Stimulated activated CD8-positive, alpha-beta memory T cell treated with anti-CD3 and anti-CD28 coated beads, Interleukin-12 subunit alpha, Interleukin-12 subunit beta, amount 100 ng/mL, for 24 hours (primary cell): ENCODE measurements around the gene NHP2.
"Not testable (repeated sequence)": the region's sequence is repeated elsewhere in the genome, so short reads cannot be mapped to it uniquely, and the experiment has no call there.

Experiments used
- DNase-seq: peaks from one replicate; pipeline ENCODE4 v3.0.0-alpha.2; 2020; ENCODE audit errors: extremely low read depth

Gene NHP2

DNA sequence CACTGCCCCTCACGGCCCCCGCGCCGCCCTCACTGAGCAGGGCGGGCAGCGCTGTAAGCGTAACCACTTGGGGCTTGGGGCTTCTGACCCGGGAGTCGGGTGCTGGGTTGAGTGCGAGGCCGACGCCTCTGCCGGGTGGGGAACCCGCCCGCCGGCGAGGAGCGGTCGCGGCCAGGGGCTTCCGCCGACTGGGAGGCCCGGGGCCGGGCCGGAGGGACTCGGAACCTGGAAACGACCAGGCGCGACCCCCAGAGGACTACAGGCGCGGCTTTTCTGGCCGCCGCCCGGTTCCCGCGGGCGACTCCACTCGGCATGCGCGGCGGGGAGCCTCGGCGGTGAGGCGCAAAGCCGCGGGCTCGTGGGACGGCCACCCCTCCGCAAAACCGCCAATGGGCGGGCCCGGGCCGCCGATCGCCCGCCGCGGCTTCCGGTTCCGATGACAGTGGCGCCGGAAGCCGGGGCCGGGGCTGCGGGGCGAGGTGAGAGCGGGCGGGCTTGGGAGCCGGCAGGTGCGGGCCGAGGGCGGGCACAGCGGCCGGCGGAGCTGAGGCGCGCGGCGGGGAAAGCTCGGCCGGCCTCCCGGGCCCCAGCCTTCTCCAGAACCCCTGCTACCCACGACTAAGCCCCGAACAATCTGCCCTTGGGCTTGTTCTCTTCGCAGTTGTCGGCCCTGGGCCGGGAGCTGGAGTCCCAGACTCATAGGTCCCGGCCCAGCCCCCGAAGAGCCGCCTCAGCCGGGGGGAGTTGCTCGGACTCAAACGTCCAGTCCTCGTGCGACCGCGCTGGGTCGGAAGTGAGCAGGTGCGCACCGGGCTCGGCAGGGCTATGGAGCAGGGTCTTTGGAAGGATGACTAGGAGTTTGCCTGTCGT, 22.9 kb downstream of the NHP2 start, which contains the start of gene RMND5B:
Gene RMND5B, plus strand, starts transcription at position 439 of the 870 bp plus-strand sequence. CDS start 7,106 bp downstream, outside the sequence.
- DNase-seq, result peak; percentile 64

- not testable (repeated sequence) for DNase-seq
These were observed 23.5 kb downstream of the NHP2 start for GRCh38 chr5:178130234-178130575.

DNA sequence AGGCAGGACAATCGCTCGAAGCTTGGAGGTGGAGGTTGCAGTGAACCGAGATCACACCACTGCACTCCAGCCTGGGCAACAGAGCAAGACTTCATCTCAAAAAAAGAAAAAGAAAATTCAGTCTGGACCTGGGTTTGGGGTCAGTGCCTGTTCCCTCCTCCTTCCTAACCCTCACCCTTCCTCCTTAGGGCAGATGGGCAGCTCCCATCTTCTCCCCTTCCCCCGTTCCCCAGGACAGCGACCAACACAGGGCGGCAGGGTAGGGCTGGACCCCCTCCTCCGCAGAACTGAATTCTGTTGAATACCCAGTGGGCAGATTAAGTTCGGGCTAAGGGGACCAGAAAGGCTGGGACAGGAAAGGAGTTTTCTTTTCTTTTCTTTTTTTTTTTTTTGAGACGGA, 24.4 kb downstream of the NHP2 start:
- DNase-seq, result no peak

DNA sequence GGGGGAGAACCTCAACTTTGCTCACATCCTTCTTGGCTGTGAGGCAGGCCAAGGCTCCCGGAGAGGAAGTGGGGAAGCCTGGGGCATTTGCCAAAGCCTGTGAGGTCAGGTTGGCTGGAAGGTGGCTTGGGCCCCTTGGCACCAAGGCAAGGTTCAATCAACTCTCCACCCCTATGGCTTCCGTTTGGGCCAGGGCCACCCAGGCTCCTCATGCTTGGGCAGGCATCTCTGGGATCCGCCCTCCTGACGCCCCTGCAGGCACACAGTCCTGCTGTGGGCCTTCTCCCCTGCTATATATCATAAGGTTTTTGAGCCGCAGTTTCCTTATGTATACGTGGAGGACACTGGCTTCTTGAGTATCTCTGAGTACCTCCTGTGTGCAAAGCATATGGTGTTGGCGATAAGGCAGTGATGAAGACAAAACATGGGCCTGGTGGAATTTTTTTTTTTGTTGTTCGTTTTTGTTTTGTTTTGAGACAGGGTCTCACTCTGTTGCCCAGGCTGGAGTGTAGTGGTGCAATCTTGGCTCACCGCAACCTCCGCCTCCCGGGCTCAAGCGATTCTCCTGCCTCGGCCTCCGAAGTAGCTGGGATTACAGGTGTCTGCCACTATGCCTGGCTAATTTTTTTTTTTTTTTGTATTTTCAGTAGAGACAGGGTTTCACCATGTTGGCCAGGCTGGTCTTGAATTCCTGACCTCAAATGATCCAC, 26.2 kb downstream of the NHP2 start:
- not testable (repeated sequence) for DNase-seq

DNA sequence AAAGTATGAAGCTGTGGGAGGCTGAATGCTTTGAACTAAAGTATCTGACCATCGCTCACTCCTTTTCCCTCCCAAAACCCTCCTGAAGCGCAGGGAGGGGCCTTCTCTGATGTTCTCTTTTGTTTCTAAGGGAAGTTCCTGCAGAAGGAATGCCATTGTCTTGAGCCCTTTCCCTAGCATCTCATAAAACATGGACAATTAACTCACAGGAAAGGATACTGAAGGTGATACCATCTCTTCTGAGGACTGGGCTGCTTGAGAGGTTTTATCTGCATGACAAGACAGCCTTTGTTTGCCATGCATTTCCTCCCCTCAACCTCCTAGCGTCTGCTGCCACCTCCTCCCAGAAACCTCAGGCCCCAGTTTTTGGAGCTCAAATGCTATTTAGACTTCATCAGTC, 27.1 kb downstream of the NHP2 start:
- DNase-seq, result no peak

- no peak for DNase-seq
These were observed 28.3 kb downstream of the NHP2 start for GRCh38 chr5:178125253-178125906.

DNA sequence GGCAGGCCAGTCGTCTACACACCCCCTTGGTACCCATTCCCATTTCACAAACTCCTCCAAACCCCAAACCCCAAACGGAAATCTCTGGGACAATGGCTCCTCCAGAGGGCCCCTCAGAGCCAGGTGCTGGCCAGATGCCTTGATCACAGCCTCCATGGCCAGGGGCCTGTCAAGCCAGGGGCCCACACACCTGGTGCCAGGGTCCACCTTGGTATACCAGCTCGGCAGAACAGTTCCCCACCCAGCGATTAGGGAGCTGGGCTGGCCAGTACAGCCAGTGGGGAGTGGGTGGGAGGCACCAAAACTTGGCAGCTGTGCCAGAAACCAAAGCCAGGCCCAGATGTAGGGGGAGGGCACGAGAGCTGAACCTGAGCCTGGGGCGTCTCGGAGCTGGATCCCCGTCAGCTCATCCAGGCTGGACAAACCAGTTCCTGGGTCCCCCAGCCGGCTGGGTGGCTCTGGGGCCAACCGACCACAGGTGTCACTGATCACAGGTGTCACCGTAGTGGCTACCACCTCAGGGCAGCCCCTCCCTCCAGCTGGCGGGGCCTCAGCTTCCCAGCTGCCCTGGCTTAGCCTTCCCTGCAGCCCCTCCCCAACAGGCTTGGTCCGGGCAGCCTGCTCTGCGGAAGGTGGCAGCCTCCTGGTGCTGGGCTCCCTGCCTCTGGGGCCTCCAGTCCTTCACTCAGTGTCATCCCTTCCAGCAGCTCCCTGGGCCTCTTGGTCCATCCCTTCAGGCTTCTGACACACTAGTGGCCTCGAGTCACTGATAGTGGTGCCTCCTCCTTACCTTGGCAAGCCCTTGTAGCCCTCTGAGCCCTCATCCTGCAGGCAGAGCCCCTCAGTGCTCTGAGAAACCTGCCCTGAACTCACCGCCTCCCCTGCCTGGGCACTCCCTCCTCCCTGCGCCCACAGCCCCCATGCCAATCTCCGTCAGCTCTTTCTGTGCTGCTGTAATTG, 29.4 kb downstream of the NHP2 start:
- no peak for DNase-seq

- DNase-seq, result no peak
These were observed 30.4 kb downstream of the NHP2 start for GRCh38 chr5:178123094-178123965.

GRCh38 chr5:178122346-178122745, 31.3 kb downstream of the NHP2 start:
- DNase-seq, result no peak

- DNase-seq, result no peak
These were observed 32.1 kb downstream of the NHP2 start for GRCh38 chr5:178121391-178122276.

DNA sequence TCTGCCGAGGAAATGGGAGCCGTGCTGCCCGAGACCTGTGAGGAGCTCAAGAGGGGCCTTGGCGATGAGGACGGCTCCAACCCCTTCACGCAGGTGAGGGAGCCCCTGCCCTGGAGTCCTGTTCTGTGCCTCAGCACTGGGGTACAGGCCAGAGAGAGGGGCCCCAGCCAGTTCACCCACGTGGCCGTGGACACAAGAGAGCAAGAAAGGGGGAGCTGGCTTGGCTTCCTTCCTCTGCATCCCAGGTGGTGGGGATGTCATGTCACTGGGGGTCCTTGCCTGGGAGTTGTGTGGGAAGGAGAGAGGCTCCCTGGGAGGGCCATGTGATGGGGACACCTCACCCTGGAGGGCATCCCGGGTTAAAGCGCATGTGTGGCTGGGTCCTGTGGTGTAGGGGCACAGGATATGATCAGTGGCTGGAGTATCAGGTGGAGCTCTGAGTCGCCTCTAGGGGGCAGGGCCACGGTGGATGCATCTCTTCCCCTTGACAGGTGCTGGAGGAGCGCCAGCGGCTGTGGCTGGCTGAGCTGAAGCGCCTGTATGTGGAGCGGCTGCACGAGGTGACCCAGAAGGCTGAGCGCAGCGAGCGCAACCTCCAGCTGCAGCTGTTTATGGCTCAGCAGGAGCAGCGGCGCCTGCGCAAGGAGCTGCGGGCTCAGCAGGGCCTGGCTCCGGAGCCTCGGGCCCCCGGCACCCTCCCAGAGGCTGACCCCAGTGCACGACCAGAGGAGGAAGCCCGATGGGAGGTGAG, 32.9 kb downstream of the NHP2 start:
- peak; percentile 47 for DNase-seq

GRCh38 chr5:178119915-178120606, 33.6 kb downstream of the NHP2 start:
- DNase-seq, result no peak

- no peak for DNase-seq
These were observed 35.6 kb downstream of the NHP2 start for GRCh38 chr5:178117923-178118701.

DNA sequence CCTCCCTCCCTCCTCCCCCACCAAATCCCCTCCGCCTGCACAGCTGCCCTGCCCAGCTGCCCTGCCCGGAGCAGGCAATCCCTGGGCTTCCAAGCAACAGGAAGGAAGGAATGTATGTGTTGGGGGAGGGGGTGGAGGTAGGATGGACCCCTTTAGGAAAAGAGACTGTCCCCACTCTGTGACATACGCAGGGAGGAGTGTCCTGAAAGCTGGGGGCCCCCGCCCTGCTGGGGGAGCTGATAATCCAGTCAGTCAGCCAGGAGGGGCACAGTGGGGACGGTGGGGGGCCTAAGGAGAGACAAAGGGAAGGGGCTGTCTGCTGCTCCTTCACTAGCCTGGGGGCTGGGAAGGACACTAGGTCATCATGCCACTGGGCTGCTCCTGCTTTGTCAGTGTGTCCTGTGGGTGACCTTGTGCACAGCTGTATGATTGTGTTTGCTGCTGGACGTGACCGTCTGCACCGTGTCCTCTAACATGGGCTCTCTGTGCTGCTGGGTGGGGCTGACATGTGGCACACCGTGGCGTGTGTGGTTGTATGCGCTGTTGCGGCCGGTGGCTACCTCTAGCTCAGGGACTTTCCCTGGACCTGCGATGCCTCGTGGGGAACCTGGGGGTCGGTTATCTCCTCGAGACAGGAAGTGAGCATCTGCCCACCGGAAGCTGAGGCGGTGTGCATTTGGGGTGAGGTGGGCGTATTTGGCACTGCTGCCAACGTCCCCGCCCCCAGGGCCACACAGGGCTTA, 37.4 kb downstream of the NHP2 start:
- peak; percentile 53 for DNase-seq

GRCh38 chr5:178115814-178116142, 37.9 kb downstream of the NHP2 start:
- DNase-seq, result no peak

- DNase-seq, result no peak
These were observed 38.4 kb downstream of the NHP2 start for GRCh38 chr5:178115136-178115813.
